GM23338 (cell line): Measurements from ENCODE around the gene ADAMTS17. TPM values are rescaled to one million over a fixed set of nuclear protein-coding genes. Genes with fewer than 3 reads are reported as not detected.

Experiments
- ATAC-seq: fragments of 200-7000 bp; cut with Tn5 transposase; 3 replicates; pipeline ENCODE4 v1.9.1; 2020
- DNase-seq: peaks from one replicate; pipeline ENCODE4 v3.0.0-alpha.2; 2015; ENCODE audit warnings: low spot score
- H2AFZ ChIP-seq: fragments of 200-600 bp; sonication (generic); 2 replicates; pipeline ENCODE4 v1.8.0; 2016; ENCODE audit warnings: antibody characterized with exemption, mild to moderate bottlenecking, moderate library complexity
- H3F3A ChIP-seq: fragments of 200-600 bp; sonication (generic); replicated peaks from 2 replicates; pipeline ENCODE4 v1.8.0; 2017; ENCODE audit warnings: antibody characterized with exemption, mixed run types, low read depth
- H3K27ac ChIP-seq: fragments of 200-600 bp; sonication (generic); 2 replicates; pipeline ENCODE4 v1.6.1; 2016; ENCODE audit warnings: low read depth
- H3K27me3 ChIP-seq: fragments of 200-600 bp; sonication (generic); 2 replicates; pipeline ENCODE4 v1.8.0; 2016; ENCODE audit warnings: mild to moderate bottlenecking, mixed run types, moderate library complexity; ENCODE audit not compliant: insufficient read depth
- H3K36me3 ChIP-seq: fragments of 200-600 bp; sonication (generic); 2 replicates; pipeline ENCODE4 v1.8.0; 2016; ENCODE audit warnings: mild to moderate bottlenecking; ENCODE audit not compliant: insufficient read depth
- H3K4me1 ChIP-seq: fragments of 200-600 bp; sonication (generic); 2 replicates; pipeline ENCODE4 v1.8.0; 2016; ENCODE audit warnings: mild to moderate bottlenecking, moderate library complexity; ENCODE audit not compliant: insufficient read depth
- H3K4me2 ChIP-seq: fragments of 200-600 bp; sonication (generic); 2 replicates; pipeline ENCODE4 v1.7.1; 2017; ENCODE audit warnings: mixed run types
- H3K4me3 ChIP-seq: fragments of 200-600 bp; sonication (generic); 2 replicates; pipeline ENCODE4 v1.6.1; 2016; ENCODE audit warnings: mixed run types
- H3K79me2 ChIP-seq: fragments of 200-600 bp; sonication (generic); replicated peaks from 2 replicates; pipeline ENCODE4 v1.8.0; 2017; ENCODE audit warnings: mild to moderate bottlenecking; ENCODE audit not compliant: insufficient read depth
- H3K9me2 ChIP-seq: fragments of 200-600 bp; sonication (generic); 2 replicates; pipeline ENCODE4 v1.8.0; 2017; ENCODE audit not compliant: insufficient read depth
- H4K20me1 ChIP-seq: fragments of 200-600 bp; sonication (generic); replicated peaks from 2 replicates; pipeline ENCODE4 v1.8.0; 2017; ENCODE audit warnings: mild to moderate bottlenecking; ENCODE audit not compliant: insufficient read depth
- H3K27ac Mint-ChIP-seq: 2 replicates; pipeline ENCODE4 v1.8.0; 2020; ENCODE audit warnings: inconsistent platforms, mild to moderate bottlenecking, moderate library complexity, mixed read lengths
- H3K27me3 Mint-ChIP-seq: 3 replicates; pipeline ENCODE4 v1.8.0; 2022; ENCODE audit warnings: low read depth, mild to moderate bottlenecking, moderate library complexity, mixed read lengths, inconsistent platforms; ENCODE audit not compliant: insufficient read depth, poor library complexity
- H3K36me3 Mint-ChIP-seq: 3 replicates; pipeline ENCODE4 v1.8.0; 2021; ENCODE audit warnings: low read depth, mild to moderate bottlenecking, inconsistent platforms, moderate library complexity, mixed read lengths
- H3K4me1 Mint-ChIP-seq: 3 replicates; pipeline ENCODE4 v1.8.0; 2020; ENCODE audit warnings: mild to moderate bottlenecking, inconsistent platforms, mixed read lengths
- H3K4me3 Mint-ChIP-seq: 3 replicates; pipeline ENCODE4 v1.8.0; 2021; ENCODE audit warnings: moderate library complexity, mild to moderate bottlenecking, inconsistent platforms, mixed read lengths
- H3K9me3 Mint-ChIP-seq: 3 replicates; pipeline ENCODE4 v1.8.0; 2020; ENCODE audit warnings: moderate library complexity, mild to moderate bottlenecking, inconsistent platforms, mixed read lengths
- CREB1 ChIP-seq: fragments of 250-450 bp; sonication (Bioruptor Pico); IDR thresholded peaks from 2 replicates; pipeline ENCODE4 v1.5.0; 2020; ENCODE audit warnings: low read depth, mild to moderate bottlenecking, moderate library complexity
- EZH2 ChIP-seq: fragments of 200-600 bp; sonication (generic); IDR thresholded peaks from one replicate; pipeline ENCODE4 v1.8.0; 2017; ENCODE audit warnings: antibody characterized with exemption, mild to moderate bottlenecking, low read depth; ENCODE audit not compliant: unreplicated experiment
- EZH2phosphoT487 ChIP-seq: fragments of 200-600 bp; sonication (generic); IDR thresholded peaks from one replicate; pipeline ENCODE4 v1.8.1; 2018; ENCODE audit warnings: antibody characterized with exemption; ENCODE audit not compliant: unreplicated experiment
- JUNB ChIP-seq: IDR thresholded peaks from one replicate; pipeline ENCODE4 v1.6.1; 2016; ENCODE audit warnings: antibody characterized with exemption; ENCODE audit not compliant: unreplicated experiment
- POLR2AphosphoS5 ChIP-seq: IDR thresholded peaks from 2 replicates; pipeline ENCODE4 v1.6.1; 2016; ENCODE audit warnings: antibody characterized with exemption, low read depth
- STAT1 ChIP-seq: IDR thresholded peaks from one replicate; pipeline ENCODE4 v1.6.1; 2016; ENCODE audit warnings: antibody characterized with exemption; ENCODE audit not compliant: unreplicated experiment
- ZNF114 ChIP-seq: fragments of 250-450 bp; sonication (Bioruptor Pico); IDR thresholded peaks from 2 replicates; pipeline ENCODE4 v1.5.0; 2020; ENCODE audit warnings: mild to moderate bottlenecking, moderate library complexity
- ZNF331 ChIP-seq: fragments of 250-450 bp; sonication (Bioruptor Pico); IDR thresholded peaks from 2 replicates; pipeline ENCODE4 v1.5.0; 2020; ENCODE audit warnings: low read depth, mild to moderate bottlenecking, moderate library complexity
- ZNF462 ChIP-seq: fragments of 250-450 bp; sonication (Bioruptor Pico); IDR thresholded peaks from 2 replicates; pipeline ENCODE4 v1.5.0; 2020; ENCODE audit warnings: mild to moderate bottlenecking, moderate library complexity
- polyA plus RNA-seq: library from polyadenylated mRNA; unstranded; fragments of >200 nt; fragmentation: Nextera tagmentation; extraction: Ambion mirVana; gene quantifications from 2 replicates; pipeline ENCODE4 v1.2.1, GENCODE V29; 2016
- total RNA-seq: library from RNA; depleted of rRNA; stranded (reverse); fragments of >200 nt; shearing (Covaris generic); gene quantifications from 2 replicates; pipeline ENCODE4 v1.2.3, GENCODE V29; 2014

Gene ADAMTS17
- total and polyA plus RNA-seq, 2 experiments from 2014 or later: 0.60 to 3.8 TPM

GRCh38 chr15:100330221-100330620, 11.6 kb downstream of the ADAMTS17 start (continued):
- TF ChIP-seq ZNF462 (CRISPR knock-in tag): no peak
- TF ChIP-seq JUNB: no peak
- TF ChIP-seq EZH2: no peak
- TF ChIP-seq STAT1: no peak
- no peak for TF ChIP-seq ZNF114 (CRISPR knock-in tag)
- no peak for TF ChIP-seq ZNF331 (CRISPR knock-in tag)

- TF ChIP-seq ZNF114 (CRISPR knock-in tag) (no peak), EZH2 (no peak), EZH2phosphoT487 (no peak), JUNB (no peak), ZNF462 (CRISPR knock-in tag) (no peak), CREB1 (CRISPR knock-in tag) (no peak), POLR2AphosphoS5 (no peak)
- Histone ChIP-seq H3K9me2 (no peaks in the 10 kb centered on the region; the same call in 1 of the 2 replicates), H3K4me2 (no peak overlapping the region), H3K27ac (no peak overlapping the region), H4K20me1 (no peaks in the 10 kb centered on the region), H3F3A (no peaks in the 10 kb centered on the region), H3K79me2 (no peaks in the 10 kb centered on the region), H3K4me3 (no peak overlapping the region), H3K27me3 (no peaks in the 10 kb centered on the region), H3K36me3 (no peaks in the 10 kb centered on the region), H3K4me1 (no peaks in the 10 kb centered on the region), H2AFZ (no peak overlapping the region)
- H3K27ac Mint-ChIP-seq: no peak overlapping the region
- H3K27me3 Mint-ChIP-seq: no peaks in the 10 kb centered on the region
- no peaks in the 10 kb centered on the region for H3K4me1 Mint-ChIP-seq
- ATAC-seq: no peak
- H3K4me3 Mint-ChIP-seq: no peak overlapping the region
- H3K36me3 Mint-ChIP-seq: no peaks in the 10 kb centered on the region; the same call in 2 of the 3 replicates
- DNase-seq: no peak
- no peaks in the 10 kb centered on the region; the same call in 2 of the 3 replicates for H3K9me3 Mint-ChIP-seq
Measured at GRCh38 chr15:100328796-100329195, 13.0 kb downstream of the ADAMTS17 start.
